Hepatocyte (in vitro differentiated cells): ENCODE measurements around the gene PYGM. TPM values are rescaled to one million over a fixed set of nuclear protein-coding genes. Genes with fewer than 3 reads are reported as not detected.

Source experiments
- DNase-seq: peaks from one replicate; pipeline ENCODE4 v3.0.0-alpha.2; 2016; ENCODE audit warnings: low spot score
- H2AFZ ChIP-seq: fragments of 200-600 bp; sonication (generic); 2 replicates; pipeline ENCODE4 v1.6.0; 2016; ENCODE audit warnings: antibody characterized with exemption, mild to moderate bottlenecking
- H3K27ac ChIP-seq: fragments of 200-600 bp; sonication (generic); 2 replicates; pipeline ENCODE4 v1.5.1; 2016; ENCODE audit warnings: mild to moderate bottlenecking
- H3K27me3 ChIP-seq: fragments of 200-600 bp; sonication (generic); 2 replicates; pipeline ENCODE4 v1.6.1; 2016
- H3K36me3 ChIP-seq: fragments of 200-600 bp; sonication (generic); replicated peaks from 2 replicates; pipeline ENCODE4 v1.5.1; 2016; ENCODE audit warnings: low read depth; ENCODE audit not compliant: insufficient read depth
- H3K4me1 ChIP-seq: fragments of 200-600 bp; sonication (generic); 2 replicates; pipeline ENCODE4 v1.5.1; 2016; ENCODE audit warnings: mild to moderate bottlenecking, moderate library complexity; ENCODE audit not compliant: insufficient read depth
- H3K4me2 ChIP-seq: fragments of 200-600 bp; sonication (generic); 2 replicates; pipeline ENCODE4 v1.6.0; 2016
- H3K4me3 ChIP-seq: fragments of 200-600 bp; sonication (generic); 2 replicates; pipeline ENCODE4 v1.5.1; 2016; ENCODE audit warnings: mild to moderate bottlenecking
- H3K79me2 ChIP-seq: fragments of 200-600 bp; sonication (generic); 2 replicates; pipeline ENCODE4 v1.6.0; 2017; ENCODE audit warnings: mild to moderate bottlenecking
- H3K9me2 ChIP-seq: fragments of 200-600 bp; sonication (generic); replicated peaks from 2 replicates; pipeline ENCODE4 v1.6.0; 2017; ENCODE audit warnings: mild to moderate bottlenecking; ENCODE audit not compliant: insufficient read depth
- H3K9me3 ChIP-seq: fragments of 200-600 bp; sonication (generic); 2 replicates; pipeline ENCODE4 v1.5.1; 2016; ENCODE audit warnings: low read depth, mild to moderate bottlenecking
- H4K20me1 ChIP-seq: fragments of 200-600 bp; sonication (generic); 2 replicates; pipeline ENCODE4 v1.6.0; 2016; ENCODE audit warnings: mild to moderate bottlenecking; ENCODE audit not compliant: insufficient read depth, poor library complexity, severe bottlenecking
- CTCF ChIP-seq: fragments of 200-600 bp; sonication (generic); IDR thresholded peaks from 2 replicates; pipeline ENCODE4 v1.5.1; 2016; ENCODE audit warnings: antibody characterized with exemption, mild to moderate bottlenecking; ENCODE audit not compliant: poor library complexity
- EZH2 ChIP-seq: fragments of 200-600 bp; sonication (generic); IDR thresholded peaks from 2 replicates; pipeline ENCODE4 v1.6.1; 2016; ENCODE audit warnings: antibody characterized with exemption, mild to moderate bottlenecking, borderline replicate concordance
- EZH2phosphoT487 ChIP-seq: fragments of 200-600 bp; sonication (generic); IDR thresholded peaks from one replicate; pipeline ENCODE4 v1.6.1; 2018; ENCODE audit warnings: antibody characterized with exemption, mild to moderate bottlenecking, low read depth, moderate library complexity; ENCODE audit not compliant: unreplicated experiment, severe bottlenecking
- WGBS: methylation state at CpG from one replicate; pipeline ENCODE4 v1.1.6; 2016; ENCODE audit warnings: low lambda C conversion rate; ENCODE audit errors: missing lambda C conversion rate; 5-methylcytosine and 5-hydroxymethylcytosine counted together
- polyA plus RNA-seq: library from polyadenylated mRNA; unstranded; fragments of >200 nt; fragmentation: Nextera tagmentation; extraction: Ambion mirVana; gene quantifications from 2 replicates; pipeline ENCODE4 v1.2.1, GENCODE V29; 2016
- total RNA-seq: library from RNA; depleted of rRNA; stranded (reverse); fragments of >200 nt; gene quantifications from 2 replicates; pipeline ENCODE4 v1.2.3, GENCODE V29; 2014

PYGM gene
- 1.9 and 2.0 TPM in 2 replicates for total RNA-seq
- polyA plus RNA-seq: 4.0 and 5.7 TPM in 2 replicates

GRCh38 chr11:64759722-64760719 lies at the start of gene PYGM:
PYGM (minus strand) TSS chr11:64759974; CDS start chr11:64759898, 76 bp downstream.
- Histone ChIP-seq H3K4me1 (peaks cover 9% of the 10 kb centered on the region), H3K9me2 (no peaks in the 10 kb centered on the region), H3K4me3 (no peak within 1 kb of the TSS), H3K36me3 (peaks cover 2% of the 10 kb centered on the region), H3K4me2 (no peak within 1 kb of the TSS), H2AFZ (no peak within 1 kb of the TSS), H3K27me3 (no peaks in the 10 kb centered on the region), H3K27ac (no peak within 1 kb of the TSS), H3K79me2 (no peaks in the 10 kb centered on the region), H4K20me1 (peaks cover 27% of the 10 kb centered on the region), H3K9me3 (no peaks in the 10 kb centered on the region)
- TF ChIP-seq EZH2phosphoT487 (no peak), EZH2 (no peak), CTCF (no peak)
- 41% methylated on average over 22 of the region's 24 CpGs for WGBS
- peak; percentile 66 for DNase-seq

GRCh38 chr11:64805481-64805880 lies 45.7 kb upstream of the PYGM start:
- H3K4me3 ChIP-seq: no peak overlapping the region
- H3K27me3 ChIP-seq: no peaks in the 10 kb centered on the region
- peaks cover 25% of the 10 kb centered on the region for H3K4me1 ChIP-seq
- DNase-seq: no peak
- H3K4me2 ChIP-seq: no peak overlapping the region
- H3K27ac ChIP-seq: no peak overlapping the region
- 94% methylated on average over 7 of the region's 9 CpGs for WGBS
- H2AFZ ChIP-seq: no peak overlapping the region
- H3K79me2 ChIP-seq: peaks cover 15% of the 10 kb centered on the region
- no peaks in the 10 kb centered on the region for H3K9me2 ChIP-seq
- H4K20me1 ChIP-seq: no peaks in the 10 kb centered on the region
- no peaks in the 10 kb centered on the region for H3K9me3 ChIP-seq
- H3K36me3 ChIP-seq: no peaks in the 10 kb centered on the region
- TF ChIP-seq EZH2phosphoT487: no peak
- no peak for TF ChIP-seq EZH2
- no peak for TF ChIP-seq CTCF

GRCh38 chr11:64804346-64805210 lies 44.8 kb upstream of the PYGM start:
- no peaks in the 10 kb centered on the region for H3K9me3 ChIP-seq
- H3K4me1 ChIP-seq: peaks cover 24% of the 10 kb centered on the region
- H3K27ac ChIP-seq: peak overlapping the region; percentile 98
- H3K27me3 ChIP-seq: no peaks in the 10 kb centered on the region
- no peaks in the 10 kb centered on the region for H4K20me1 ChIP-seq
- no peak overlapping the region for H2AFZ ChIP-seq
- H3K4me3 ChIP-seq: no peak overlapping the region
- DNase-seq: no peak
- 97% methylated on average over 30 of the region's 41 CpGs for WGBS
- TF ChIP-seq CTCF (no peak), EZH2phosphoT487 (no peak), EZH2 (no peak)
- peak overlapping the region; percentile 96 for H3K4me2 ChIP-seq
- H3K9me2 ChIP-seq: no peaks in the 10 kb centered on the region
- peaks cover 15% of the 10 kb centered on the region for H3K79me2 ChIP-seq
- H3K36me3 ChIP-seq: no peaks in the 10 kb centered on the region
